B cell (primary cell): ENCODE measurements around the gene DLGAP4. TPM values are rescaled to one million over a fixed set of nuclear protein-coding genes. Genes with fewer than 3 reads are reported as not detected.

ENCODE experiments used
- ATAC-seq: fragments of 200-7000 bp; cut with Tn5 transposase; one replicate; pipeline ENCODE4 v1.10.0; 2021; ENCODE audit warnings: low read depth, mild to moderate bottlenecking, moderate number of reproducible peaks, moderate library complexity
- CTCF ChIA-PET: fragments of 350-600 bp; sonication (Branson Sonifier 250); formaldehyde crosslinking; loops from one replicate; lab custom pipeline; 2021; ENCODE audit warnings: antibody characterized with exemption, inconsistent platforms; lab: Charles Lee
- POLR2A ChIA-PET: fragments of 350-600 bp; sonication (Branson Sonifier 250); formaldehyde crosslinking; loops from one replicate; lab custom pipeline; 2021; ENCODE audit warnings: antibody characterized with exemption; lab: Charles Lee
- DNase-seq: peaks from one replicate; pipeline ENCODE4 v3.0.0; 2013
- H2AFZ ChIP-seq: 2 replicates; pipeline ENCODE4 v1.6.1; 2012; ENCODE audit warnings: mild to moderate bottlenecking, low read depth, low read length; ENCODE audit not compliant: insufficient read depth, poor library complexity, severe bottlenecking
- H3K27ac ChIP-seq, 2 donors: 1 replicate in 1 of 2; 2 replicates in 1 of 2; pipeline ENCODE4 v1.5.1; 2012 to 2013; ENCODE audit warnings: low read length in 2 of 2, mild to moderate bottlenecking in 2 of 2, moderate library complexity in 1 of 2
- H3K27me3 ChIP-seq, 4 experiments: fragments of 200-600 bp in 1 of 4; sonication (generic) in 1 of 4; replicated peaks in 1 of 4; 1 replicate in 2 of 4; 2 replicates in 2 of 4; pipeline versions ENCODE4 v1.6.1 to v1.7.0; 2013 to 2016; ENCODE audit warnings: low read length in 3 of 4, mild to moderate bottlenecking in 2 of 4, mixed read lengths in 1 of 4, moderate library complexity in 1 of 4; ENCODE audit not compliant: insufficient read depth in 4 of 4, control insufficient read depth in 3 of 4; ENCODE audit errors: control extremely low read depth in 1 of 4
- H3K36me3 ChIP-seq, 2 experiments: replicated peaks in 1 of 2; 1 replicate in 1 of 2; 2 replicates in 1 of 2; pipeline versions ENCODE4 v1.6.1 to v1.7.1; 2013; ENCODE audit warnings: low read length in 1 of 2; ENCODE audit not compliant: insufficient read depth in 2 of 2, control insufficient read depth in 1 of 2; ENCODE audit errors: control extremely low read depth in 1 of 2, extremely low read depth in 1 of 2
- H3K4me1 ChIP-seq, 2 donors: fragments of 200-600 bp in 1 of 2; sonication (generic) in 1 of 2; 1 replicate in 1 of 2; 2 replicates in 1 of 2; pipeline versions ENCODE4 v1.5.1 to v1.6.1; 2013 to 2017; ENCODE audit warnings: low read length in 2 of 2; ENCODE audit not compliant: control insufficient read depth in 2 of 2, insufficient read depth in 2 of 2
- H3K4me2 ChIP-seq: replicated peaks from 2 replicates; pipeline ENCODE3; 2012; ENCODE audit warnings: mild to moderate bottlenecking, low read depth, low read length; ENCODE audit not compliant: poor library complexity, severe bottlenecking
- H3K4me3 ChIP-seq, 5 experiments: fragments of 200-600 bp in 1 of 5; sonication (generic) in 1 of 5; 1 replicate in 3 of 5; 2 replicates in 2 of 5; pipeline versions ENCODE4 v1.5.1 to v1.7.0; 2011 to 2016; ENCODE audit warnings: low read length in 4 of 5, mild to moderate bottlenecking in 4 of 5, low read depth in 2 of 5, control low read depth in 1 of 5, moderate library complexity in 1 of 5; ENCODE audit not compliant: insufficient read depth in 1 of 5; ENCODE audit errors: control extremely low read depth in 1 of 5, extremely low read depth in 1 of 5
- H3K79me2 ChIP-seq: fragments of 200-600 bp; sonication (generic); one replicate; pipeline ENCODE4 v1.6.0; 2016; ENCODE audit warnings: low read length; ENCODE audit not compliant: control insufficient read depth, insufficient read depth
- H3K9ac ChIP-seq: fragments of 200-600 bp; sonication (generic); 2 replicates; pipeline ENCODE4 v1.6.1; 2017; ENCODE audit warnings: mild to moderate bottlenecking, low read length, moderate library complexity
- H3K9me3 ChIP-seq, 3 donors: one replicate each; pipeline versions ENCODE4 v1.6.1 to v1.7.1; 2013; ENCODE audit warnings: low read length in 2 of 3; ENCODE audit not compliant: control insufficient read depth in 2 of 3, insufficient read depth in 1 of 3; ENCODE audit errors: control extremely low read depth in 1 of 3
- H4K20me1 ChIP-seq: 2 replicates; pipeline ENCODE4 v1.6.0; 2012; ENCODE audit warnings: mild to moderate bottlenecking, low read length; ENCODE audit not compliant: insufficient read depth, control insufficient read depth, poor library complexity, severe bottlenecking
- H3K27ac Mint-ChIP-seq: one replicate; pipeline ENCODE4 v1.8.0; 2021; ENCODE audit warnings: mixed read lengths
- H3K27me3 Mint-ChIP-seq: one replicate; pipeline ENCODE4 v1.8.0; 2021; ENCODE audit warnings: mixed read lengths
- H3K4me1 Mint-ChIP-seq: one replicate; pipeline ENCODE4 v1.8.0; 2021; ENCODE audit warnings: mixed read lengths
- H3K4me3 Mint-ChIP-seq: one replicate; pipeline ENCODE4 v1.8.0; 2021; ENCODE audit warnings: mixed read lengths
- H3K9me3 Mint-ChIP-seq: one replicate; pipeline ENCODE4 v1.8.0; 2022; ENCODE audit warnings: mixed read lengths; ENCODE audit not compliant: insufficient read depth
- EZH2 ChIP-seq: IDR thresholded peaks from 2 replicates; pipeline ENCODE4 v1.6.1; 2012; ENCODE audit warnings: borderline replicate concordance, low read depth, mild to moderate bottlenecking, moderate library complexity, low read length; ENCODE audit not compliant: insufficient read depth, poor library complexity, severe bottlenecking
- WGBS: methylation state at CpG from one replicate; pipeline ENCODE4 v1.1.5; 2013; ENCODE audit warnings: missing lambda C conversion rate; ENCODE audit not compliant: insufficient coverage; 5-methylcytosine and 5-hydroxymethylcytosine counted together
- intact Hi-C: fragments of 100-400 bp; cut with micrococcal nuclease; formaldehyde crosslinking; loops from one replicate; pipeline ENCODE4 v1.10.0; 2022
- polyA plus RNA-seq: library from polyadenylated mRNA; depleted of rRNA; stranded (reverse); fragments of >200 nt; gene quantifications from 2 replicates; pipeline ENCODE4 v1.2.3, GENCODE V29; 2012
- total RNA-seq, 2 donors: library from RNA; stranded (reverse); fragments of 120-200 nt in 1 of 2; gene quantifications; 1 replicate in 1 of 2; 2 replicates in 1 of 2; pipeline versions ENCODE4 v1.2.3 to v1.2.4, GENCODE V29; 2013 to 2022
- TF ChIP-seq, protein P1 (sequence below): fragments of 200-600 bp; IDR thresholded peaks from one replicate; pipeline ENCODE4 v1.8.0; 2022; ENCODE audit warnings: antibody characterized with exemption, mild to moderate bottlenecking

Gene DLGAP4
- total and polyA plus RNA-seq, 2 donors (not counting 1 experiment from before 2014, with no cell fraction given), result 68.8 to 87.8 TPM

DNA sequence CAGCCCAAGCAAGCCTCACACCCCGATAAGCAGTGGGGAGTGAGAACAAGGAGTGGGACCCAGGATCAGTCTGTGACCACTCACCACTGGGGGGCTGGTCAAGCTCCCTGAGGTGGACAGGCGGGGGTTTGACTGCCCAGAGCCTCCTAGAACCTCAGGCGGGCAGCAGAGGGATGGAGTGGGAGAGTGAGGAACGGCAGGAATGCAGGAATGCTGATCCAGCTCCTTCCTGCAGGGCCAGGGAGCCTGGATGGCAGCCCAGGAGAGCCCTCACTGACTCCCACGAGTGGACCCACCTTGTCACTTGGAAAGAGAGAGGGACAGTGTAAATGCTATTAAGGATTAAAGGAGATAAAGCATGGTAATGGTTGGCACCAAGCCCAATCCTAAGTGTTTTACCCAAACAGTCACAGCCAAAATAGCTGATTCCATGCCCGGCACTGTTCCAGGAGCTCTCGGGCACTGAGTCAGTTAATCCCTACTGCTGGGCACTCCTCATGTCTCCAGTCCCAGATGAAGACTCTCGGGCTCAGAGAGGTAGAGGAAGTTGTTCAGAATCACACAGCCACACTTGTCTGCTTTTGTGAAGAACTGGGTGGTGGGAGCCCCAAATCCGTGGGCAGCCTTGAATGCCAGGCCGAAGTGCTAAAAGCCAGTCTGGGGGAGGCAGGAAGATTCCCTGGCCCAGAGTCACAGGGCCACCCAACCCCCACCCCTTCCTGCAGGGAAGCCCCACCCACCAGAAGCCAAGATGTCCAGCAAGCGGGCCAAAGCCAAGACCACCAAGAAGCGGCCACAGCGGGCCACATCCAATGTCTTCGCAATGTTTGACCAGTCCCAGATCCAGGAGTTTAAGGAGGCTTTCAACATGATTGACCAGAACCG lies 238.2 kb downstream of the DLGAP4 start:
- Mint-ChIP-seq H3K9me3 (no peaks in the 10 kb centered on the region), H3K4me1 (peaks cover 3% of the 10 kb centered on the region), H3K27me3 (no peaks in the 10 kb centered on the region), H3K4me3 (no peak overlapping the region), H3K27ac (no peak overlapping the region)
- ATAC-seq, result no peak
- peaks cover 3% of the 10 kb centered on the region for H3K79me2 ChIP-seq
- peaks cover 9 to 15% of the 10 kb centered on the region in 2 donors for H3K4me1 ChIP-seq
- no peak overlapping the region for H3K4me3 ChIP-seq
- ChIA-PET CTCF (interaction anchor here (0.6 to 1.0 kb wide), 2 partner anchors 60 to 376 kb away, joined by 3 read pairs; no protein-coding TSS in a partner anchor), POLR2A (no interaction called here)
- no peaks in the 10 kb centered on the region for H3K36me3 ChIP-seq
- WGBS, result 99% methylated on average over 13 of the region's 15 CpGs
- peaks cover 0 to 3% (median 0%) of the 10 kb centered on the region in 4 experiments for H3K27me3 ChIP-seq
- TF ChIP-seq, protein P1, sequence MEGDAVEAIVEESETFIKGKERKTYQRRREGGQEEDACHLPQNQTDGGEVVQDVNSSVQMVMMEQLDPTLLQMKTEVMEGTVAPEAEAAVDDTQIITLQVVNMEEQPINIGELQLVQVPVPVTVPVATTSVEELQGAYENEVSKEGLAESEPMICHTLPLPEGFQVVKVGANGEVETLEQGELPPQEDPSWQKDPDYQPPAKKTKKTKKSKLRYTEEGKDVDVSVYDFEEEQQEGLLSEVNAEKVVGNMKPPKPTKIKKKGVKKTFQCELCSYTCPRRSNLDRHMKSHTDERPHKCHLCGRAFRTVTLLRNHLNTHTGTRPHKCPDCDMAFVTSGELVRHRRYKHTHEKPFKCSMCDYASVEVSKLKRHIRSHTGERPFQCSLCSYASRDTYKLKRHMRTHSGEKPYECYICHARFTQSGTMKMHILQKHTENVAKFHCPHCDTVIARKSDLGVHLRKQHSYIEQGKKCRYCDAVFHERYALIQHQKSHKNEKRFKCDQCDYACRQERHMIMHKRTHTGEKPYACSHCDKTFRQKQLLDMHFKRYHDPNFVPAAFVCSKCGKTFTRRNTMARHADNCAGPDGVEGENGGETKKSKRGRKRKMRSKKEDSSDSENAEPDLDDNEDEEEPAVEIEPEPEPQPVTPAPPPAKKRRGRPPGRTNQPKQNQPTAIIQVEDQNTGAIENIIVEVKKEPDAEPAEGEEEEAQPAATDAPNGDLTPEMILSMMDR, result no peak
- TF ChIP-seq EZH2, result no peak
- H3K9me3 ChIP-seq, result no peaks in the 10 kb centered on the region
- intact Hi-C loops, result no loop called here
- DNase-seq, result no peak
- no peak overlapping the region for H3K4me2 ChIP-seq
- H3K9ac ChIP-seq, result no peak overlapping the region
- no peaks in the 10 kb centered on the region for H4K20me1 ChIP-seq
- no peak overlapping the region for H3K27ac ChIP-seq
- H2AFZ ChIP-seq, result no peak overlapping the region
